ENCODE results near the gene GDI2. TPM values are rescaled to one million over a fixed set of nuclear protein-coding genes. Genes with fewer than 3 reads are reported as not detected.

Gene GDI2
- 402 and 472 TPM in 2 replicates for total RNA-seq

- peak within 1 kb of the TSS; percentile 86 for H3K4me3 ChIP-seq (ENCODE audit: low read depth, low read length)
- TF ChIP-seq, protein P1, sequence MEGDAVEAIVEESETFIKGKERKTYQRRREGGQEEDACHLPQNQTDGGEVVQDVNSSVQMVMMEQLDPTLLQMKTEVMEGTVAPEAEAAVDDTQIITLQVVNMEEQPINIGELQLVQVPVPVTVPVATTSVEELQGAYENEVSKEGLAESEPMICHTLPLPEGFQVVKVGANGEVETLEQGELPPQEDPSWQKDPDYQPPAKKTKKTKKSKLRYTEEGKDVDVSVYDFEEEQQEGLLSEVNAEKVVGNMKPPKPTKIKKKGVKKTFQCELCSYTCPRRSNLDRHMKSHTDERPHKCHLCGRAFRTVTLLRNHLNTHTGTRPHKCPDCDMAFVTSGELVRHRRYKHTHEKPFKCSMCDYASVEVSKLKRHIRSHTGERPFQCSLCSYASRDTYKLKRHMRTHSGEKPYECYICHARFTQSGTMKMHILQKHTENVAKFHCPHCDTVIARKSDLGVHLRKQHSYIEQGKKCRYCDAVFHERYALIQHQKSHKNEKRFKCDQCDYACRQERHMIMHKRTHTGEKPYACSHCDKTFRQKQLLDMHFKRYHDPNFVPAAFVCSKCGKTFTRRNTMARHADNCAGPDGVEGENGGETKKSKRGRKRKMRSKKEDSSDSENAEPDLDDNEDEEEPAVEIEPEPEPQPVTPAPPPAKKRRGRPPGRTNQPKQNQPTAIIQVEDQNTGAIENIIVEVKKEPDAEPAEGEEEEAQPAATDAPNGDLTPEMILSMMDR (conservative IDR thresholded peaks at IDR 0.05; ENCODE audit: low read depth, low read length) = no peak
- peak; percentile 49 for DNase-seq (ENCODE audit: low read depth)
Measured at GRCh38 chr10:5813341-5814109, at the start of gene GDI2. GDI2 (minus strand) TSS chr10:5813434; CDS start chr10:5813258, 176 bp downstream.

GRCh38 chr10:5862360-5862961 is 49.2 kb upstream of the GDI2 start:
- TF ChIP-seq, protein P1 (conservative IDR thresholded peaks at IDR 0.05; ENCODE audit: low read depth, low read length) = no peak
- H3K4me3 ChIP-seq (ENCODE audit: low read depth, low read length) = no peak overlapping the region
- DNase-seq (ENCODE audit: low read depth) = no peak

- H3K4me3 ChIP-seq (ENCODE audit: low read depth, low read length) = no peak overlapping the region
- DNase-seq (ENCODE audit: low read depth) = no peak
- TF ChIP-seq, protein P1 (conservative IDR thresholded peaks at IDR 0.05; ENCODE audit: low read depth, low read length) = no peak
Measured at GRCh38 chr10:5860066-5860465, 46.8 kb upstream of the GDI2 start.

DNA sequence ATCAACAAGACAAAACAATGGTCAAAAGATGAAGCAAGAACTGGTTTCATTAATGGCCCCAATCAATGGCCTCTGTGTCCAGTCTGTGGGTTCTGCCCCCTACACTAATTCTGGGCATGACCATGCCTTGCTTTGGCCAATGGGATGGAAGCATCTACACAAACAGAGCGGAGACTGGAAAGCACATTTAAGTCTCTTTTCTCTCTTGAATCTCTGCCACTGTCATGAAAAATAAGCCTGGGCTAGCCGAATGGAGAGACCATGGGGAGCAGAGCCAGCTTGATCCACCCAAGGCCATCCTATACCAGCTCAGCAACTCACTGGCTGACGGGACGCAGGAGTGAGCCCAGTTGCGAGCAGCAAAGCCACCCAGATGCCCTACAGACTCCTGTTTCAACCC is 45.6 kb upstream of the GDI2 start:
- H3K4me3 ChIP-seq (ENCODE audit: low read depth, low read length) = no peak overlapping the region
- TF ChIP-seq, protein P1 (conservative IDR thresholded peaks at IDR 0.05; ENCODE audit: low read depth, low read length) = no peak
- no peak for DNase-seq (ENCODE audit: low read depth)

GRCh38 chr10:5856701-5857004 is 43.4 kb upstream of the GDI2 start:
- no peak for DNase-seq (ENCODE audit: low read depth)
- TF ChIP-seq, protein P1 (conservative IDR thresholded peaks at IDR 0.05; ENCODE audit: low read depth, low read length) = no peak
- H3K4me3 ChIP-seq (ENCODE audit: low read depth, low read length) = no peak overlapping the region

DNA sequence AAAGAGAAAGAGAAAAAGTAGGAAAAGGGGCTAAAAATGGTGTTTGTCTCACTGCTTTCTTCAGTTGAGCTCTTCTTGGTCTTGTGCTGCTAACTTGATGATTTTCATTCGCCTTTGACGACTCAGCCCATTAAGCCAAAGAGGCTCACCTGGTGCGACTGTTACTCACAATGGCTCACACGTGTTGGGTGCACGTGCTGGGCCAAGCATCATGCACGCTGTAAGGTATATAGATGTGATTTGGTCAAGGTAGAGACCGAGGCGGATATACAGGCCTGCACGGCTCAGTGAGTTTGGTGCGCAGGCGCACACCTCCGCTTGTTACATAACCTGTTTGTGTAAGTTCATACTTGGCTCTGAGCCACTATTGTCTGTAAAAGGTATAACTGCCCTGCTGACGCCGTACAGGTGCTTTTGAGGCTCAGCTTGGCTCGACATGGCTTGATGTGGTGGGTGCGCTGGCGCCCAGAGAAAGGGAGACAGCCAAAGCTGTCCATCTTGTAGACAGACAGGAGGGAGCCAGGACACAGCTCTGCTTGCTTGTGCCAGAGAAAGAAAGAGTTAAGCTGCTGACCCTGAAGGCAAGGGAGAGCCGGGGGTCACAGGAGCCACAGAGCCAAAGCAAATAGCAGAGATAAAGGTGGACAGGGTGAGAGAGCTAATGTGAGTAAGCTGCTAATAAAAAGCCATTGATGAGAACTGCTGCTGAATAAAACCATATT is 42.9 kb upstream of the GDI2 start:
- TF ChIP-seq, protein P1 (conservative IDR thresholded peaks at IDR 0.05; ENCODE audit: low read depth, low read length) = no peak

More for the DNA sequence above, 42.9 kb upstream of the GDI2 start:
- no peak overlapping the region for H3K4me3 ChIP-seq (ENCODE audit: low read depth, low read length)
- DNase-seq (ENCODE audit: low read depth) = no peak
